ENCODE data around the gene CSPG5. TPM values are rescaled to one million over a fixed set of nuclear protein-coding genes. Genes with fewer than 3 reads are reported as not detected.

The CSPG5 gene
- total and polyA plus RNA-seq, 9 donors, result 0.11 to 0.45 (median 0.30) TPM; not detected in 2

GRCh38 chr3:47580481-47580880 is 1.8 kb upstream of the CSPG5 start:
- intact Hi-C loops (cut with DNase I), result no loop called here
- no peaks in the 10 kb centered on the region for H3K9me3 ChIP-seq
- DNase-seq, result no peak
- no peak overlapping the region for H3K4me3 ChIP-seq
- no peak overlapping the region for H3K27ac ChIP-seq
- TF ChIP-seq POLR2A (IDR thresholded peaks at IDR 0.05), result no peak
- H3K36me3 ChIP-seq, result no peaks in the 10 kb centered on the region
- 46 to 59% (median 47%) methylated on average over 4 of the region's 4 CpGs for WGBS, 3 donors
- H3K4me1 ChIP-seq (ENCODE audit: insufficient read depth), result peaks cover 4% of the 10 kb centered on the region
- H3K27me3 ChIP-seq, result no peaks in the 10 kb centered on the region

GRCh38 chr3:47579875-47580274 is 1.2 kb upstream of the CSPG5 start:
- no peak overlapping the region for H3K4me3 ChIP-seq
- no peak for TF ChIP-seq POLR2A (IDR thresholded peaks at IDR 0.05)
- TF ChIP-seq CTCF (IDR thresholded peaks at IDR 0.05), result no peak
- TF ChIP-seq EP300 (IDR thresholded peaks at IDR 0.05), result no peak
- H3K27ac ChIP-seq, result no peak overlapping the region
- WGBS, 3 donors, result 72 to 85% (median 74%) methylated on average over 2 of the region's 2 CpGs
- no peaks in the 10 kb centered on the region for H3K36me3 ChIP-seq
- no peaks in the 10 kb centered on the region for H3K27me3 ChIP-seq
- peaks cover 4% of the 10 kb centered on the region for H3K4me1 ChIP-seq (ENCODE audit: insufficient read depth)
- no peaks in the 10 kb centered on the region for H3K9me3 ChIP-seq
- intact Hi-C loops (cut with DNase I), result no loop called here
- DNase-seq, result no peak

DNA sequence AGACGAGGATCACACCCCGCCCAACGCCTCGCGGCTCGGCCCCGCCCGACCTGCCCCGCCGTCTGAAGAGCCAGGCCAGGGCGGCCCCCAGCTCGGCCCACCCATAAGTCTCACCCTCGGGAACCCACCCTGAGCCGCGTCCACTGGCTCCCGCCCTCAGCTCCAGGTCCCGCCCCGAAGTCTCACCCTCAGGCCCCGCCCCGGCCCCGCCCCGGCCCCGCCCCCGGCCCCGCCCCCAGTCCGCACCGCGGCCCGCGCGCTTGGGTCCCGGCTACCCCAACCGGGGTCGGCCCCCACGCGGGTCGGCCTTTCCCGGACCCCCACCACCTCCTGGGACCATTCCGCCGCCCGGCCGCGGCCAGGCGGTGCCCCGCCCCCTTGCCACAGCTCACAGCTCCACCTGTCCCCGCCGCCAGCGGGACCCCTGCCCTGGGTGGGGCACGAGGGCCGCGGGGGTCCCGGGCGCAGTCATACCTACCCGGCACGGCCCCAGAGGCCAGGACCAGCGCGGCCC is 489 bp downstream of the CSPG5 start:
- Histone ChIP-seq H3K36me3 (no peaks in the 10 kb centered on the region), H3K4me3 (peak overlapping the region; percentile 56), H3K4me1 (ENCODE audit: insufficient read depth) (peaks cover 4% of the 10 kb centered on the region), H3K9me3 (no peaks in the 10 kb centered on the region), H3K27me3 (no peaks in the 10 kb centered on the region), H3K27ac (no peak overlapping the region)
- intact Hi-C loops (cut with DNase I), result no loop called here
- no peak for TF ChIP-seq POLR2A (IDR thresholded peaks at IDR 0.05)
- TF ChIP-seq CTCF (IDR thresholded peaks at IDR 0.05), result no peak
- TF ChIP-seq EP300 (IDR thresholded peaks at IDR 0.05), result no peak
- peak; percentile 17 to 55 (median 37) for DNase-seq
- WGBS, 3 donors, result 1% methylated on average over 11 to 57 of the region's 57 CpGs

DNA sequence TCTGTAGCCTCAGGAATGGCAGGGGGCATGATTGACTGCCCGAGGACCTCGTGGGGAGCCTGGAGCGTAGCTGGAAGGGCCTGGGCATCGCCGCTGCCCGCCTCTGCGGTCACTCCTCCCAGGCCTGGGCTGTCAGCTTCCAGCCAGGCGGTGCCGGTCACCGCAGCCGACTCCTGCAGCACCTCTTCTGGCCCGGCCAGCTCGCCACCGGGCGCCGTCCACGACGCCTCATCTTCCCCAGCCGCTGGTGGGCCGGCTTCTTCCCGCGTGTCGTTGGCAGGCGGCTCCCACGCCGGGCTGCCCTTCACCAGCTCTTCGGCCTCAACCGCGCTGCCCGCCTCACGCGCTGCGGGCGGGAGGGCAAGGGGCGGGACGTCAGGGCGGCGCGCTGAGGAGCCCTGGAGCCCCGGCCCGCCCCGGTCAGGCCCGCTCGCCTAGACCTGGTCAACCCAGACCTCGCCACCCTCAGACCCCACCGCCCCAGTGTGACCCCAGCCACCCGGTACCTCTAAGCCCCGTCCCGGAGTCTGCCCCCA is 1.0 kb downstream of the CSPG5 start:
- 3 to 4% (median 3%) methylated on average over 20 to 49 of the region's 49 CpGs for WGBS, 3 donors
- intact Hi-C loops (cut with DNase I), result no loop called here
- TF ChIP-seq CTCF (IDR thresholded peaks at IDR 0.05) (no peak), POLR2A (IDR thresholded peaks at IDR 0.05) (no peak), EP300 (IDR thresholded peaks at IDR 0.05) (no peak)
- no peaks in the 10 kb centered on the region for H3K9me3 ChIP-seq
- H3K4me3 ChIP-seq, result peak overlapping the region; percentile 56
- peaks cover 4% of the 10 kb centered on the region for H3K4me1 ChIP-seq (ENCODE audit: insufficient read depth)
- no peak for DNase-seq
- no peaks in the 10 kb centered on the region for H3K27me3 ChIP-seq
- no peaks in the 10 kb centered on the region for H3K36me3 ChIP-seq
- no peak overlapping the region for H3K27ac ChIP-seq
